ENCODE data around the gene CPNE2. TPM values are rescaled to one million over a fixed set of nuclear protein-coding genes. Genes with fewer than 3 reads are reported as not detected.
A peak's percentile ranks its signal among the peaks of the same experiment; 100 is the strongest.
"Not testable (repeated sequence)": the region's sequence is repeated elsewhere in the genome, so short reads cannot be mapped to it uniquely, and the experiment has no call there.

The CPNE2 gene
- total RNA-seq, 2 donors from 2014 or later: 16.0 to 26.1 TPM

- H3K27me3 ChIP-seq: no peaks in the 10 kb centered on the region
- no peak for TF ChIP-seq CTCF (IDR thresholded peaks at IDR 0.05)
- H3K4me3 ChIP-seq: no peak overlapping the region
- no peaks in the 10 kb centered on the region for H3K36me3 ChIP-seq
- peaks cover 0 to 23% of the 10 kb centered on the region in 2 donors for H3K4me1 ChIP-seq
- H3K9me3 ChIP-seq: no peaks in the 10 kb centered on the region
- no peak overlapping the region for H3K27ac ChIP-seq
- no peak for DNase-seq (ENCODE audit: low spot score)
Measured at GRCh38 chr16:57058291-57058861, 34.0 kb upstream of the CPNE2 start.

GRCh38 chr16:57060323-57061083 is 31.9 kb upstream of the CPNE2 start:
- H3K9me3 ChIP-seq: no peaks in the 10 kb centered on the region
- no peaks in the 10 kb centered on the region for H3K27me3 ChIP-seq
- H3K4me1 ChIP-seq: peaks cover 0 to 23% of the 10 kb centered on the region in 2 donors
- no peak for TF ChIP-seq CTCF (IDR thresholded peaks at IDR 0.05)
- H3K4me3 ChIP-seq: no peak overlapping the region
- no peaks in the 10 kb centered on the region for H3K36me3 ChIP-seq
- peak overlapping the region; percentile 70 to 79 for H3K27ac ChIP-seq
- no peak for DNase-seq (ENCODE audit: low spot score)

- Histone ChIP-seq H3K9me3 (no peaks in the 10 kb centered on the region), H3K27me3 (no peaks in the 10 kb centered on the region), H3K4me1 (peaks cover 0 to 23% of the 10 kb centered on the region in 2 donors), H3K4me3 (no peak overlapping the region), H3K27ac (peak overlapping the region; percentile 70 to 79), H3K36me3 (no peaks in the 10 kb centered on the region)
- peak; percentile 89 for DNase-seq (ENCODE audit: low spot score)
- no peak for TF ChIP-seq CTCF (IDR thresholded peaks at IDR 0.05)
Measured at GRCh38 chr16:57061084-57061905, 31.1 kb upstream of the CPNE2 start.

GRCh38 chr16:57062329-57062728 is 30.1 kb upstream of the CPNE2 start:
- H3K27me3 ChIP-seq: no peaks in the 10 kb centered on the region
- peak overlapping the region; percentile 2 to 79 for H3K27ac ChIP-seq
- no peak for TF ChIP-seq CTCF (IDR thresholded peaks at IDR 0.05)
- H3K9me3 ChIP-seq: no peaks in the 10 kb centered on the region
- H3K36me3 ChIP-seq: no peaks in the 10 kb centered on the region
- peaks cover 0 to 23% of the 10 kb centered on the region in 2 donors for H3K4me1 ChIP-seq
- DNase-seq (ENCODE audit: low spot score): no peak
- H3K4me3 ChIP-seq: no peak overlapping the region

- not testable (repeated sequence) for H3K36me3 ChIP-seq; H3K27ac ChIP-seq; H3K27me3 ChIP-seq; H3K4me3 ChIP-seq; DNase-seq (ENCODE audit: low spot score); H3K9me3 ChIP-seq
- peaks cover 0 to 23% of the 10 kb centered on the region in 2 donors for H3K4me1 ChIP-seq
Measured at GRCh38 chr16:57063189-57063588, 29.2 kb upstream of the CPNE2 start.

- Histone ChIP-seq H3K27ac (no peak overlapping the region), H3K27me3 (no peaks in the 10 kb centered on the region), H3K4me3 (no peak overlapping the region), H3K9me3 (no peaks in the 10 kb centered on the region), H3K36me3 (no peaks in the 10 kb centered on the region), H3K4me1 (peaks cover 0 to 23% of the 10 kb centered on the region in 2 donors)
- no peak for DNase-seq (ENCODE audit: low spot score)
- TF ChIP-seq CTCF (IDR thresholded peaks at IDR 0.05): no peak
Measured at GRCh38 chr16:57064995-57065394, 27.4 kb upstream of the CPNE2 start.

Measured in right atrium auricular region (tissue), 2 donors.